ENCODE data around the gene FUOM. TPM values are rescaled to one million over a fixed set of nuclear protein-coding genes. Genes with fewer than 3 reads are reported as not detected.
A peak's percentile ranks its signal among the peaks of the same experiment; 100 is the strongest.

The FUOM gene
- total and polyA plus RNA-seq, 10 of the 15 experiments (the other 5 are each of a cell fraction or from before 2014, with no cell fraction given), result 1.8 to 41.7 (median 25.6) TPM

DNA sequence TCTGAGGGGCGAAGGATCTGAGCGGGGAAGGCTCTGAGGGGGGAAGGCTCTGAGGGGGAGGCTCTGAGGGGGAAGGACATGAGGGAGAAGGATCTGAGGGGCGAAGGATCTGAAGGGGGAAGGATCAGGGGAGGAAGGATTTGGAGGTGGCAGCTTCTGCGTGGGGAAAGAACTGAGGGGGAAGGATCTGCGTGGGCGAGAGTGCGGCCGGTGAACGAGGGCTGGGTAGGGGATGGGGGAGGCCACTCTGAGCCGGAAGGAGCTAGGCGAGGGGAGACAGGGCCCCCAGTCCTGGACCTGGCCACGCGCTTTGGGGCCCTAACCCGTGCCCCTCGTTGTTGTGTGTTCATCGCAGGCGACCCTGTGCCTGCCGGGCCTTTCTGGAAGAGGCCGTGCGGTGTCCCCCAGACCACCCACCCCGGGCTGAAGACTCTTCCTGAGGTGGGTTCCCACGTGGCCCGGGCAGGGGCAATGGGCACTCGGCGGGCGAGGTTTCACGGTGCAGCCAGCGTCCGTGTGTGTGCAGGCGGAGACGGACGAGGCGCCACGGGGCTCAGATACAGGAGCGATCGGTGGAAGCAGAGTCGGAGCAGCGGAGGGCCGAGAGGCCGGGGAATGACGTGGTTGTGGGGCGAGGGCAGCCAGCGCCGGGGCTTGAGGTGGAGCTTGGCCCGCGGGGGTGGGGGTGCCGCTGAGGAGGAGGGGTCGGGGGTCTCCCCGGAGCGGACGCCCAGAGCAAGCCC is 23.1 kb downstream of the FUOM start:
- H3K4me3 ChIP-seq, result no peak overlapping the region
- H3K4me2 ChIP-seq (ENCODE audit: control insufficient read depth, insufficient read depth), result 0 out of 2 replicates have a peak overlapping the region, but pooled peaks have one; percentile 2
- ChIA-PET RAD21 (ENCODE audit: unreplicated experiment) (no interaction called here), SMC1A (ENCODE audit: uncharacterized antibody, unreplicated experiment) (no interaction called here), POLR2A (no interaction called here), CTCF (no interaction called here)
- no peaks in the 10 kb centered on the region for H3K4me1 ChIP-seq (ENCODE audit: control insufficient read depth, insufficient read depth, low read length)
- DNase-seq (ENCODE audit: low read depth, low spot score) (no peak), FAIRE-seq (no peak), ATAC-seq (peak; percentile 31)
- no peaks in the 10 kb centered on the region; the same call in 2 of the 3 replicates for H3K9me3 ChIP-seq (replicated peaks; ENCODE audit: control insufficient read depth, insufficient read depth, low read length)
- no peaks in the 10 kb centered on the region for H4K20me1 ChIP-seq (ENCODE audit: control insufficient read depth, insufficient read depth)
- no peaks in the 10 kb centered on the region for H3K36me3 ChIP-seq (ENCODE audit: control insufficient read depth in 2 of 2, insufficient read depth in 2 of 2, low read length in 1 of 2)
- no peak overlapping the region for H3K9ac ChIP-seq (ENCODE audit: control insufficient read depth, insufficient read depth, low read length)
- intact Hi-C loops (cut with micrococcal nuclease; ENCODE audit: unreplicated experiment) (no loop called here), in situ Hi-C loops (cut with MboI) (no loop called here)
- peaks cover 5 to 12% of the 10 kb centered on the region in 2 experiments for H3K27me3 ChIP-seq (replicated peaks in 1 of 2; ENCODE audit: control insufficient read depth in 2 of 2, insufficient read depth in 2 of 2, low read length in 1 of 2)
- H2AFZ ChIP-seq (ENCODE audit: control insufficient read depth, low read depth, low read length), result no peak overlapping the region
- TF ChIP-seq MTA3 (IDR thresholded peaks at IDR 0.05; ENCODE audit: borderline replicate concordance, low read length), result no peak
- TF ChIP-seq, protein P1, sequence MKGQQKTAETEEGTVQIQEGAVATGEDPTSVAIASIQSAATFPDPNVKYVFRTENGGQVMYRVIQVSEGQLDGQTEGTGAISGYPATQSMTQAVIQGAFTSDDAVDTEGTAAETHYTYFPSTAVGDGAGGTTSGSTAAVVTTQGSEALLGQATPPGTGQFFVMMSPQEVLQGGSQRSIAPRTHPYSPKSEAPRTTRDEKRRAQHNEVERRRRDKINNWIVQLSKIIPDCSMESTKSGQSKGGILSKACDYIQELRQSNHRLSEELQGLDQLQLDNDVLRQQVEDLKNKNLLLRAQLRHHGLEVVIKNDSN (IDR thresholded peaks at IDR 0.05; ENCODE audit: borderline replicate concordance, extremely low read length, insufficient read depth, low read depth, low read length), result no peak
- no peak for TF ChIP-seq STAT3 (IDR thresholded peaks at IDR 0.05; ENCODE audit: low read depth, low read length)
- no peak for TF ChIP-seq DPF2 (IDR thresholded peaks at IDR 0.05)
- TF ChIP-seq CBX5 (IDR thresholded peaks at IDR 0.05; ENCODE audit: low read depth), result no peak
- no peak for TF ChIP-seq NFIC (IDR thresholded peaks at IDR 0.05; ENCODE audit: low read depth, low read length)
- TF ChIP-seq, protein P2, sequence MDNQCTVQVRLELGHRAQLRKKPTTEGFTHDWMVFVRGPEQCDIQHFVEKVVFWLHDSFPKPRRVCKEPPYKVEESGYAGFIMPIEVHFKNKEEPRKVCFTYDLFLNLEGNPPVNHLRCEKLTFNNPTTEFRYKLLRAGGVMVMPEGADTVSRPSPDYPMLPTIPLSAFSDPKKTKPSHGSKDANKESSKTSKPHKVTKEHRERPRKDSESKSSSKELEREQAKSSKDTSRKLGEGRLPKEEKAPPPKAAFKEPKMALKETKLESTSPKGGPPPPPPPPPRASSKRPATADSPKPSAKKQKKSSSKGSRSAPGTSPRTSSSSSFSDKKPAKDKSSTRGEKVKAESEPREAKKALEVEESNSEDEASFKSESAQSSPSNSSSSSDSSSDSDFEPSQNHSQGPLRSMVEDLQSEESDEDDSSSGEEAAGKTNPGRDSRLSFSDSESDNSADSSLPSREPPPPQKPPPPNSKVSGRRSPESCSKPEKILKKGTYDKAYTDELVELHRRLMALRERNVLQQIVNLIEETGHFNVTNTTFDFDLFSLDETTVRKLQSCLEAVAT (IDR thresholded peaks at IDR 0.05), result no peak
- no peak for TF ChIP-seq EED (IDR thresholded peaks at IDR 0.05; ENCODE audit: low read depth)
- TF ChIP-seq STAT1 (conservative IDR thresholded peaks at IDR 0.05), result no peak
- H3K79me2 ChIP-seq (ENCODE audit: control insufficient read depth, insufficient read depth, low read length), result no peaks in the 10 kb centered on the region
- WGBS (ENCODE audit: insufficient coverage, insufficient replicate concordance, low lambda C conversion rate, missing lambda C conversion rate), result 32% methylated on average over 31 of the region's 51 CpGs
- no peak overlapping the region for H3K27ac ChIP-seq (ENCODE audit: control insufficient read depth, insufficient read depth)
- BruUV-seq (replicated peaks), result no TSS peak
